ENCODE data around the gene WDR86.

WDR86 gene

GRCh38 chr7:151430391-151431205 lies 20.8 kb upstream of the WDR86 start:
- no peak overlapping the region for H3K27ac ChIP-seq
- no peak for TF ChIP-seq ZFX (IDR thresholded peaks at IDR 0.05)
- TF ChIP-seq CTCF (conservative IDR thresholded peaks at IDR 0.05): no peak

- H3K27ac ChIP-seq: no peak overlapping the region
- TF ChIP-seq ZFX (IDR thresholded peaks at IDR 0.05) (no peak), CTCF (conservative IDR thresholded peaks at IDR 0.05) (no peak)
Measured at GRCh38 chr7:151429560-151430331, 19.9 kb upstream of the WDR86 start.

- no peak for TF ChIP-seq ZFX (IDR thresholded peaks at IDR 0.05)
- no peak for TF ChIP-seq CTCF (conservative IDR thresholded peaks at IDR 0.05)
- no peak overlapping the region for H3K27ac ChIP-seq
Measured at GRCh38 chr7:151429237-151429559, 19.4 kb upstream of the WDR86 start.

- TF ChIP-seq CTCF (conservative IDR thresholded peaks at IDR 0.05) (no peak), ZFX (IDR thresholded peaks at IDR 0.05) (no peak)
- no peak overlapping the region for H3K27ac ChIP-seq
Measured at GRCh38 chr7:151428378-151429236, 18.8 kb upstream of the WDR86 start.

- no peak overlapping the region for H3K27ac ChIP-seq
- TF ChIP-seq CTCF (conservative IDR thresholded peaks at IDR 0.05) (no peak), ZFX (IDR thresholded peaks at IDR 0.05) (no peak)
Measured at GRCh38 chr7:151427705-151428377, 18.0 kb upstream of the WDR86 start.

- no peak for TF ChIP-seq ZFX (IDR thresholded peaks at IDR 0.05)
- TF ChIP-seq CTCF (conservative IDR thresholded peaks at IDR 0.05): no peak
- no peak overlapping the region for H3K27ac ChIP-seq
Measured at GRCh38 chr7:151426904-151427704, 17.3 kb upstream of the WDR86 start.
